LHCN-M2 (cell line): ENCODE results near the gene EFCC1. TPM values are rescaled to one million over a fixed set of nuclear protein-coding genes. Genes with fewer than 3 reads are reported as not detected.

Experiments
- DNase-seq: peaks from one replicate; pipeline ENCODE4 v3.0.0-alpha.2; 2012; ENCODE audit warnings: low read depth
- total RNA-seq: library from RNA; depleted of rRNA; stranded (reverse); fragments of >200 nt; gene quantifications from 2 replicates; pipeline ENCODE4 v1.2.3, GENCODE V29; 2014

EFCC1 gene
- total RNA-seq, 1 experiment from 2014 or later: not detected

- DNase-seq: no peak
These were observed 6.2 kb upstream of the EFCC1 start for GRCh38 chr3:128994581-128995546.

GRCh38 chr3:128995737-128996136, 5.4 kb upstream of the EFCC1 start:
- no peak for DNase-seq

- no peak for DNase-seq
These were observed 4.9 kb upstream of the EFCC1 start for GRCh38 chr3:128996200-128996599.

- DNase-seq: no peak
These were observed 4.4 kb upstream of the EFCC1 start for GRCh38 chr3:128996726-128997125.

- DNase-seq: no peak
These were observed 3.5 kb upstream of the EFCC1 start for GRCh38 chr3:128997486-128998133.

GRCh38 chr3:128998561-128998960, 2.5 kb upstream of the EFCC1 start:
- DNase-seq: no peak

GRCh38 chr3:128999102-128999501, 2.0 kb upstream of the EFCC1 start:
- no peak for DNase-seq

GRCh38 chr3:129000742-129001100, 383 bp upstream of the EFCC1 start:
- no peak for DNase-seq

GRCh38 chr3:129001806-129002572, 885 bp downstream of the EFCC1 start:
- DNase-seq: no peak

- DNase-seq: no peak
These were observed 1.8 kb downstream of the EFCC1 start for GRCh38 chr3:129002573-129003569.

GRCh38 chr3:129003578-129004112, 2.5 kb downstream of the EFCC1 start:
- DNase-seq: no peak

GRCh38 chr3:129004639-129005295, 3.7 kb downstream of the EFCC1 start:
- DNase-seq: no peak

- DNase-seq: no peak
These were observed 4.6 kb downstream of the EFCC1 start for GRCh38 chr3:129005526-129006303.

GRCh38 chr3:129006864-129007263, 5.8 kb downstream of the EFCC1 start:
- no peak for DNase-seq

GRCh38 chr3:129007792-129008191, 6.7 kb downstream of the EFCC1 start:
- no peak for DNase-seq

GRCh38 chr3:129009266-129009665, 8.2 kb downstream of the EFCC1 start:
- DNase-seq: no peak

- no peak for DNase-seq
These were observed 9.3 kb downstream of the EFCC1 start for GRCh38 chr3:129010310-129010956.

GRCh38 chr3:129013491-129013891, 12.4 kb downstream of the EFCC1 start:
- DNase-seq: no peak

GRCh38 chr3:129014148-129014547, 13.0 kb downstream of the EFCC1 start:
- DNase-seq: no peak
